ENCODE measurements around the gene RUVBL2.
A peak's percentile ranks its signal among the peaks of the same experiment; 100 is the strongest.

Gene RUVBL2

GRCh38 chr19:48959341-48960239 is 34.1 kb upstream of the RUVBL2 start:
- TF ChIP-seq, protein P1, sequence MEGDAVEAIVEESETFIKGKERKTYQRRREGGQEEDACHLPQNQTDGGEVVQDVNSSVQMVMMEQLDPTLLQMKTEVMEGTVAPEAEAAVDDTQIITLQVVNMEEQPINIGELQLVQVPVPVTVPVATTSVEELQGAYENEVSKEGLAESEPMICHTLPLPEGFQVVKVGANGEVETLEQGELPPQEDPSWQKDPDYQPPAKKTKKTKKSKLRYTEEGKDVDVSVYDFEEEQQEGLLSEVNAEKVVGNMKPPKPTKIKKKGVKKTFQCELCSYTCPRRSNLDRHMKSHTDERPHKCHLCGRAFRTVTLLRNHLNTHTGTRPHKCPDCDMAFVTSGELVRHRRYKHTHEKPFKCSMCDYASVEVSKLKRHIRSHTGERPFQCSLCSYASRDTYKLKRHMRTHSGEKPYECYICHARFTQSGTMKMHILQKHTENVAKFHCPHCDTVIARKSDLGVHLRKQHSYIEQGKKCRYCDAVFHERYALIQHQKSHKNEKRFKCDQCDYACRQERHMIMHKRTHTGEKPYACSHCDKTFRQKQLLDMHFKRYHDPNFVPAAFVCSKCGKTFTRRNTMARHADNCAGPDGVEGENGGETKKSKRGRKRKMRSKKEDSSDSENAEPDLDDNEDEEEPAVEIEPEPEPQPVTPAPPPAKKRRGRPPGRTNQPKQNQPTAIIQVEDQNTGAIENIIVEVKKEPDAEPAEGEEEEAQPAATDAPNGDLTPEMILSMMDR (IDR thresholded peaks at IDR 0.05; ENCODE audit: low read depth, low read length) = no peak

DNA sequence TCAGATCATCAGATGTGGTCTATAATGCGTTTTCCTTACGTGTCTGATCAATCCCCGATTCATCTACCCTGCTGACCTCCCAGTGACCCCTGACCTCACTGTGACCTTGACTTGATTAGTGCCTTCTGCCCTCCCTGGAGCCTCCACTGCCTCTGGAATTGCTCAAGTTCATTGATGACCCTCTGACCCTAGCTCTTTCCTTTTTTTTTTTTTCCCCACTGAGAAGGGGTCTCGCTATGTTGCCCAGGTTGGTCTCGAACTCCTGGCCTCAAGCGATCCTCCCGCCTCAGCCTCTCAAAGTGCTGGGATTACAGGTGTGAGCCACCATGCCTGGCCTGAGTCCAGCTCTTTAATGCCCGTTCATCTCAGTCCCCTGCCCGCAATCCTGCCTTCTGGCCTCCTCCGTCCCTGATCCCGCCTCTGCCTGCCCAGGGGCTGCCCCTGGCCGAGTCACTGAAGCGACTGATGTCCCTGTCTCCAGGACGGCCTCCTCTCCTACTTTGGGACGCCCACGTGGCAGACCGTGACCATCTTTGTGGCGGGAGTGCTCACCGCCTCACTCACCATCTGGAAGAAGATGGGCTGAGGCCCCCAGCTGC is 32.5 kb upstream of the RUVBL2 start:
- TF ChIP-seq, protein P1 (IDR thresholded peaks at IDR 0.05; ENCODE audit: low read depth, low read length) = no peak

More at GRCh38 chr19:48959341-48960239, 34.1 kb upstream of the RUVBL2 start:
- H3K4me3 ChIP-seq (ENCODE audit: low read depth, low read length) = no peak overlapping the region

DNA sequence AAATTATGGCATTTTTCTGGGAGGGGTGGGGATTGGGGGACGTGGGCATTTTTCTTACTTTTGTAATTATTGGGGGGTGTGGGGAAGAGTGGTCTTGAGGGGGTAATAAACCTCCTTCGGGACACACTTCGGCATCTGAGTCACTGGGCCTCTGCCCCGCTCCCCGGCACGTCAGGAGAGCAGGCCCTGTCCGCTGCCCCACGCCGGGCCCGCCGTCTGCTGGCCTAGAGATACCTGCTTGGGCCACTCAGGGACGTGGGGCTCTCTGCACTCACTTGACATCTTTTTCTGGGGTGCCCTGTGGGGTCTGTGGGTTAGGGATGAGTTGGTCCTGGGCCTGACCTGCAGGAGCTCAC is 32.0 kb upstream of the RUVBL2 start:
- TF ChIP-seq, protein P1 (IDR thresholded peaks at IDR 0.05; ENCODE audit: low read depth, low read length) = no peak

More for the DNA sequence above, 32.5 kb upstream of the RUVBL2 start:
- H3K4me3 ChIP-seq (ENCODE audit: low read depth, low read length) = no peak overlapping the region

DNA sequence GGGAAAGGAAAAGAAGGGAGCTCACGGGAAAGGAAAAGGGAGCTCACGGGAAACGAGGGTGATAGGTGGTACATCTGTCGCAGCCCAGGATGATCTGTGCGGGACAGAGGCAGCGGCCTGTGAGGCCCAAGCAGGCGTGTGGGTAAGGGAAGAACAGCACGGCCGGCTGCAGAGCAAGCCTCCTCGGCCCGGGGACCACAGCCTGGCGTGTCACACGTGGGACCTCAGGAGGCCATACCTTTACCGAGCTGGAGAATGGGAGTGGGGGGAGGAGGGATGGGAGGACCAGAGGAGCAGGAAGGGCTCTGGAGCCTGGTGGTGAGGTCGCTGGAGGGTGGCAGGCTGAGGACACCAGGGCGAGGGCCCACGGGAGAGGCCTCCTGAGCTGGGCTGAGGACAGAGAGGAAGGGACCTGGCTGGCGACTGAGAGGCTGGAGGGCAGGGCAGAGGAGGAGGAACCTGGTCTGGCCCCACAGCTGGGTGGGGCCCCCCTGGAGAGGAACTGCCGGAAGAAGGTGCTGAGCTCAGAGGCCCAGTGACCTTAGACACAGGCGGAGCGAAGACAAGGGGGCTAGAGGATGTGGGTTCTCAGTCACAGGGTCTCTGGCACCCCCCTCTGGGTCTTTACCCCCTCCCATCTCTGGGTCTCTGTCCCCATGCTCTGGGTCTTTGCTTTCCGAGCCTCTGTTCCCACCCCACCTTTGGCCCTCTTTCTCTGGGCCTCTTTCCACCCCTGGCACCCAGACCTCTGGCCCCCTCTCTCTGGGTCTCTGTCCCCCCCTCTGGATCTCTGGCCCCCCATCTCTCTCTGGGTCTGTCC is 31.4 kb upstream of the RUVBL2 start:
- TF ChIP-seq, protein P1 (IDR thresholded peaks at IDR 0.05; ENCODE audit: low read depth, low read length) = no peak
- no peak overlapping the region for H3K4me3 ChIP-seq (ENCODE audit: low read depth, low read length)

More for the DNA sequence above, 32.0 kb upstream of the RUVBL2 start:
- H3K4me3 ChIP-seq (ENCODE audit: low read depth, low read length) = no peak overlapping the region

DNA sequence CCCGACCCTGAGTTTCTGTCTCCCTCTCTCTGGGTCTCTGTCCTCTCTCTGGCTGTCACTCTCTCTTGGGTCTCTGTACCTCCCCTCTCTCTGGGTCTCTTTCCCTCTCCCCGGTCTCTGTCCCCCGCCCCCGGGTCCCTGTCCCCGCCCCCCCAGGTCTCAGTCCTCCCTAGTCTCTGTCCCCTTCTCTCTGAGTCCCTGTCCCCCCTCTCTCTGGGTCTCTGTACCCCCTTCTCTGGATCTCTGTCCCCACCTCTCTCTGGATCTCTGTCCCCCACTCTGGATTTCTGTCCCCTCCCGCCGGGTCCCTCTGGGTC is 30.9 kb upstream of the RUVBL2 start:
- TF ChIP-seq, protein P1 (IDR thresholded peaks at IDR 0.05; ENCODE audit: low read depth, low read length) = no peak
- no peak overlapping the region for H3K4me3 ChIP-seq (ENCODE audit: low read depth, low read length)

DNA sequence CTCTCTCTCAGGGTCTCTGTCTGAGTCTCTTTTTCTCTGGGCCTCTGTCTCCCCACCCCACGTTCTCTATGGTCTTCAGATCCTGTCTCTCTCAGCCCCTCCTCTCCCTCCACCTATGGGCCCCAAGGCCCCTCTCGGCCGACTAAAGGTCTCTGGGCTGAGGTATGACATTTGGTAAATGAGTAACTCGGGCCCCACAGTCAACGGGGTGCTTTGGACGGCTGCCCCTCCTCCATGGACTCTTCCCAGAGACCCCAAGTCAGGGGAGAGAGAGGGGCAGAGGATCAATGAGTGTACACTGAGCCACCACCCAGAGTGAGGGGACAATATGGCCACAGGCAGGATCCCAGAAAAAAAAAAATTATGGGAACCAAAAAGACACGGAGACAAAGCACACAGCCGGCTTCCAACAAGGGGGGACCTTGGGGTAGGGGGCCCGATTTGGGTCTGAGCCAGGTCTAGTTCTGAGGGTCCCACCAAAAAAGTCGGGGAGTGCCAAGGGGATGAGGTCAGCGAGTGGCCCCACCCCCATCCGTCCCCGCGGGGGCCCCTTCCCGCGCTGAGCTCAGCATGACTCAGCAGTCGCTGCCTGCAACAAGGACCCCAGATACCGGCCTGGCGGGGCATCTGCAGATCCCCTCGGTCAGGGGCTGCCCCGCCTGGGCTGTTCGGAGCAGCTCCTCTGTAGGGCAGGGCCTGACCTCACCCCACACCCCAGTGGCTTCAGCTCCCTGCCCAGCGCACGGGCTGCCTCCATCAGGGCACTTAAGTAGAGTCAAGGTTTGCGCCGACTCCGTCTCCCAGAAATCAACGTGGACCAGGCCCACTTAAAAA is 30.1 kb upstream of the RUVBL2 start:
- 0 out of 2 replicates have a peak overlapping the region, but pooled peaks have one; percentile 2 for H3K4me3 ChIP-seq (ENCODE audit: low read depth, low read length)
- TF ChIP-seq, protein P1 (IDR thresholded peaks at IDR 0.05; ENCODE audit: low read depth, low read length) = no peak

Measured in WI38 (cell line).